ENCODE data around the gene PLCL1. TPM values are rescaled to one million over a fixed set of nuclear protein-coding genes. Genes with fewer than 3 reads are reported as not detected.

PLCL1 gene
- total RNA-seq, 1 experiment from 2014 or later: 0.07 TPM

- no peak overlapping the region for H3K4me3 Mint-ChIP-seq
- no peak for TF ChIP-seq E2F1 (CRISPR knock-in tag; IDR thresholded peaks at IDR 0.05)
- TF ChIP-seq, protein P1, sequence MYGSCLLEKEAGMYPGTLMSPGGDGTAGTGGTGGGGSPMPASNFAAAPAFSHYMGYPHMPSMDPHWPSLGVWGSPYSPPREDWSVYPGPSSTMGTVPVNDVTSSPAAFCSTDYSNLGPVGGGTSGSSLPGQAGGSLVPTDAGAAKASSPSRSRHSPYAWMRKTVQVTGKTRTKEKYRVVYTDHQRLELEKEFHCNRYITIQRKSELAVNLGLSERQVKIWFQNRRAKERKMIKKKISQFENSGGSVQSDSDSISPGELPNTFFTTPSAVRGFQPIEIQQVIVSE (CRISPR knock-in tag; IDR thresholded peaks at IDR 0.05; ENCODE audit: borderline replicate concordance): no peak
- TF ChIP-seq, protein P2, sequence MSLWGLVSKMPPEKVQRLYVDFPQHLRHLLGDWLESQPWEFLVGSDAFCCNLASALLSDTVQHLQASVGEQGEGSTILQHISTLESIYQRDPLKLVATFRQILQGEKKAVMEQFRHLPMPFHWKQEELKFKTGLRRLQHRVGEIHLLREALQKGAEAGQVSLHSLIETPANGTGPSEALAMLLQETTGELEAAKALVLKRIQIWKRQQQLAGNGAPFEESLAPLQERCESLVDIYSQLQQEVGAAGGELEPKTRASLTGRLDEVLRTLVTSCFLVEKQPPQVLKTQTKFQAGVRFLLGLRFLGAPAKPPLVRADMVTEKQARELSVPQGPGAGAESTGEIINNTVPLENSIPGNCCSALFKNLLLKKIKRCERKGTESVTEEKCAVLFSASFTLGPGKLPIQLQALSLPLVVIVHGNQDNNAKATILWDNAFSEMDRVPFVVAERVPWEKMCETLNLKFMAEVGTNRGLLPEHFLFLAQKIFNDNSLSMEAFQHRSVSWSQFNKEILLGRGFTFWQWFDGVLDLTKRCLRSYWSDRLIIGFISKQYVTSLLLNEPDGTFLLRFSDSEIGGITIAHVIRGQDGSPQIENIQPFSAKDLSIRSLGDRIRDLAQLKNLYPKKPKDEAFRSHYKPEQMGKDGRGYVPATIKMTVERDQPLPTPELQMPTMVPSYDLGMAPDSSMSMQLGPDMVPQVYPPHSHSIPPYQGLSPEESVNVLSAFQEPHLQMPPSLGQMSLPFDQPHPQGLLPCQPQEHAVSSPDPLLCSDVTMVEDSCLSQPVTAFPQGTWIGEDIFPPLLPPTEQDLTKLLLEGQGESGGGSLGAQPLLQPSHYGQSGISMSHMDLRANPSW (CRISPR knock-in tag; conservative IDR thresholded peaks at IDR 0.05; ENCODE audit: low read depth): no peak
- TF ChIP-seq, protein P3, sequence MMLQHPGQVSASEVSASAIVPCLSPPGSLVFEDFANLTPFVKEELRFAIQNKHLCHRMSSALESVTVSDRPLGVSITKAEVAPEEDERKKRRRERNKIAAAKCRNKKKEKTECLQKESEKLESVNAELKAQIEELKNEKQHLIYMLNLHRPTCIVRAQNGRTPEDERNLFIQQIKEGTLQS (CRISPR knock-in tag; conservative IDR thresholded peaks at IDR 0.05): no peak
- TF ChIP-seq, protein P4, sequence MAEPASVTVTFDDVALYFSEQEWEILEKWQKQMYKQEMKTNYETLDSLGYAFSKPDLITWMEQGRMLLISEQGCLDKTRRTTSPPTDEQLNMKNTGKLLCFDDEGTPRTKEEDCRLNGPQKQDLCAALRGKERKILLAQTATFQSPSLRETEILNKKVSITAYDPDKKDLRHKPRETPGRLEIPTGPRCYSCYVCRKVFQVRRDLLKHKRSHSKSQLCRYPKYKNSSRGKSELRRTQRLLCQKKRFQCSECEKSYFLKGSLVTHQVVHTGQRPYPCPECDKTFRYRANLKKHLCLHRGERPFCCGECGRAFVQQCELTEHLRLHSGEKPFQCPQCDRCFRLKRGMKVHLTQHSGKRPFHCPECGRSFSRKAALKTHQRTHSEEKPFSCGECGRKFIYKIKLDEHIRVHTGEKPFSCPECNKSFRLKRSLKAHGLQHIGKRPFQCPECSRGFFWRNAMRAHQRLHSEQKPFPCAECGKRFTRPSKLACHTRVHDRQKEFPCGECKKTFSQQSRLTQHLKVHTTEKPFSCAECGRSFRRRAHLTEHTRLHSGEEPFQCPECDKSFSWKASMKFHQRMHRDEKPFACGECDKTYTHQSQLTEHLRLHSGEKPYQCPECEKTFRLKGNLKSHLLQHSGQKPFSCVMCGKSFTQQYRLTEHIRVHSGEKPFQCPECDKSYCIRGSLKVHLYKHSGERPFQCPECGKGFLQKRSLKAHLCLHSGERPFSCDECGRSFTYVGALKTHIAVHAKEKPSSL (CRISPR knock-in tag; conservative IDR thresholded peaks at IDR 0.05): no peak
- no peak for TF ChIP-seq ZNF138 (CRISPR knock-in tag; conservative IDR thresholded peaks at IDR 0.05)
- no peak for TF ChIP-seq ZNF219 (CRISPR knock-in tag; IDR thresholded peaks at IDR 0.05; ENCODE audit: borderline replicate concordance)
- no peak for TF ChIP-seq SMAD3 (CRISPR knock-in tag; IDR thresholded peaks at IDR 0.05; ENCODE audit: borderline replicate concordance)
- TF ChIP-seq ZNF512 (CRISPR knock-in tag; IDR thresholded peaks at IDR 0.05; ENCODE audit: borderline replicate concordance): no peak
- no peaks in the 10 kb centered on the region for H3K9me3 Mint-ChIP-seq
- H3K27me3 Mint-ChIP-seq (ENCODE audit: low read depth): no peaks in the 10 kb centered on the region
- no peaks in the 10 kb centered on the region for H3K36me3 Mint-ChIP-seq
- no peak overlapping the region for H3K27ac Mint-ChIP-seq
- CTCF ChIA-PET: interaction anchor here (0.6 kb wide), 1 partner anchor 99 kb away, joined by 4 read pairs; no protein-coding TSS in a partner anchor
- DNase-seq (ENCODE audit: low spot score): no peak
- H3K4me1 Mint-ChIP-seq: no peaks in the 10 kb centered on the region
- POLR2A ChIA-PET: no interaction called here
- ATAC-seq: no peak
These were observed 325.2 kb downstream of the PLCL1 start for GRCh38 chr2:198129609-198130008.

DNA sequence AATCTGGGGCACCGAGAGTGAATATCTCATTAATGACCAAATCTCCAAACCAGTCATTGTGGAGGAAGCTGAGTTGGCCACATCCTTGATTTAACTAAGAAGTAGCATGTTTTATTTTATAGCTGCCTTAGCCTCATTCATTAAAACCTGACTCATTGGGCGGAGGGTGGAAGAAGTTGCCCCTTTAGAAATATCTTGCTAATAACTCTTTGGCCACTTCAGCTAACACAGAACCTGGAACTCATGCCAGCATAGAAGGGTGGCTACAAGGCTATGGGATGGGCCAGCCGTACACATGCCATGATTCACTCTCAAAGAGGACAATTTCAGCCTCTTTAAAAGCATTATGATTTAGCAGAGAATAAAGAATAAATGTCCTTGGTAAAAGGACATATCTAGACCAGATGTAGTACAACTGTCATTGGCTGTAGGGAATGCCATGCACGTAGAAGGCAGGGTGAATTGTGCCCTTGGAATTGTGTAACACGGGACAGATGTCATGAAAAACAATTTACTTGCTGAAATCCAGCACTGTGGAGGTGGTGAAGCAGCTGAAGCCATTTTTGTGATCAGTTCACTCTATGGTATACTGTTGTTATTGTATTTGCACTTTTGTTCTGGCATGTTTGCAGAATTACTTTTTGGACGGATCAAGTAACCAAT, 330.0 kb downstream of the PLCL1 start:
- DNase-seq (ENCODE audit: low spot score) (no peak), ATAC-seq (no peak)
- Mint-ChIP-seq H3K9me3 (no peaks in the 10 kb centered on the region), H3K4me1 (no peaks in the 10 kb centered on the region), H3K4me3 (no peak overlapping the region), H3K27ac (no peak overlapping the region), H3K27me3 (ENCODE audit: low read depth) (no peaks in the 10 kb centered on the region), H3K36me3 (no peaks in the 10 kb centered on the region)
- TF ChIP-seq ZBTB21 (CRISPR knock-in tag; IDR thresholded peaks at IDR 0.05; ENCODE audit: borderline replicate concordance) (no peak), GRHL2 (CRISPR knock-in tag; IDR thresholded peaks at IDR 0.05; ENCODE audit: insufficient replicate concordance, severe bottlenecking) (no peak)
- ChIA-PET POLR2A (no interaction called here), CTCF (no interaction called here)

Data from WTC11 (cell line).